Right cardiac atrium (tissue), 5 donors: Measurements from ENCODE around the gene BCAS3. TPM values are rescaled to one million over a fixed set of nuclear protein-coding genes. Genes with fewer than 3 reads are reported as not detected.

Experiments used
- ATAC-seq, 2 donors: fragments of 200-7000 bp; cut with Tn5 transposase; one replicate each; pipeline versions ENCODE4 v1.8.0 to v1.9.1; 2020; ENCODE audit warnings: moderate library complexity in 2 of 2, mild to moderate bottlenecking in 1 of 2
- DNase-seq, 3 donors: peaks; one replicate each; pipeline ENCODE4 v3.0.0-alpha.2; 2020
- H3K27ac ChIP-seq: one replicate; pipeline ENCODE4 v1.5.1; 2013; ENCODE audit warnings: mild to moderate bottlenecking, low read length, control low read depth, moderate library complexity
- H3K27me3 ChIP-seq: one replicate; pipeline ENCODE4 v1.6.1; 2013; ENCODE audit not compliant: control insufficient read depth, insufficient read depth
- H3K4me1 ChIP-seq: one replicate; pipeline ENCODE4 v1.6.1; 2013; ENCODE audit warnings: low read length; ENCODE audit not compliant: control insufficient read depth, insufficient read depth
- H3K4me3 ChIP-seq: one replicate; pipeline ENCODE4 v1.5.1; 2013; ENCODE audit warnings: low read length, control low read depth
- H3K9me3 ChIP-seq: one replicate; pipeline ENCODE4 v1.6.1; 2013; ENCODE audit warnings: low read length; ENCODE audit not compliant: control insufficient read depth
- WGBS: extraction: QIAGEN DNeasy Blood & Tissue Kit; methylation state at CpG from one replicate; pipeline ENCODE4 v1.1.7; 2013; 5-methylcytosine and 5-hydroxymethylcytosine counted together
- intact Hi-C, 4 donors: fragments of 100-400 bp; cut with DNase I; formaldehyde crosslinking; loops; one replicate each; pipeline versions ENCODE4 v1.11.0 to v1.14.0; 2022 to 2023
- polyA plus RNA-seq: library from polyadenylated mRNA; stranded (reverse); fragments of 200-250 nt; gene quantifications from one replicate; pipeline ENCODE4 v1.2.3, GENCODE V29; 2013
- total RNA-seq, 4 donors: library from RNA; stranded (reverse); fragmentation: NEBNext Ultra II Directional; extraction: Animal tissue kit (Norgen Biotek cat#: 25700); gene quantifications; one replicate each; pipeline ENCODE4 v1.2.1, GENCODE V29; 2021
- donor health status: healthy with polysubstance abuse.
- donor health status: DM: no; HTN: yes; CAD: no.
- donor health status: DM: no; HTN: no; CAD: no.
- donor health status: DM: no; HTN: yes; CAD: no; lungs with severe emphysema.
- donor health status: DM: yes; HTN: yes; CAD: no.

The BCAS3 gene
- total and polyA plus RNA-seq, 5 donors, result 6.6 to 19.6 (median 19.1) TPM

- Histone ChIP-seq H3K9me3 (no peaks in the 10 kb centered on the region), H3K4me1 (no peaks in the 10 kb centered on the region), H3K4me3 (no peak overlapping the region), H3K27me3 (no peaks in the 10 kb centered on the region), H3K27ac (no peak overlapping the region)
- 81% methylated on average over 18 of the region's 18 CpGs for WGBS
- ATAC-seq (peak in 1 of 2 donors; percentile 12), DNase-seq (peak in 1 of 3 donors; percentile 55)
- intact Hi-C loops, result no loop called here
Measured at GRCh38 chr17:61383689-61384201, 706.1 kb downstream of the BCAS3 start.

- Histone ChIP-seq H3K27me3 (no peaks in the 10 kb centered on the region), H3K4me3 (no peak overlapping the region), H3K9me3 (no peaks in the 10 kb centered on the region), H3K27ac (no peak overlapping the region), H3K4me1 (no peaks in the 10 kb centered on the region)
- no peak for DNase-seq
- peak in 1 of 2 donors; percentile 9 for ATAC-seq
- intact Hi-C loops, result no loop called here
- 78% methylated on average over 8 of the region's 8 CpGs for WGBS
Measured at GRCh38 chr17:61384354-61384691, 706.7 kb downstream of the BCAS3 start.

GRCh38 chr17:61384692-61385576 is 707.3 kb downstream of the BCAS3 start:
- no peak overlapping the region for H3K27ac ChIP-seq
- WGBS, result 94% methylated on average over 13 of the region's 13 CpGs
- H3K27me3 ChIP-seq, result no peaks in the 10 kb centered on the region
- intact Hi-C loops, result loop anchor here in 2 of 4 donors (5.0 kb wide), 1 partner anchor 383 kb away; no protein-coding TSS in a partner anchor
- no peaks in the 10 kb centered on the region for H3K4me1 ChIP-seq
- peak in 1 of 3 donors; percentile 37 for DNase-seq
- no peak overlapping the region for H3K4me3 ChIP-seq
- ATAC-seq, result no peak
- no peaks in the 10 kb centered on the region for H3K9me3 ChIP-seq

- WGBS, result 96% methylated on average over 15 of the region's 15 CpGs
- DNase-seq (no peak), ATAC-seq (no peak)
Measured at GRCh38 chr17:61385577-61386236, 708.1 kb downstream of the BCAS3 start.

GRCh38 chr17:61386251-61386650 is 708.6 kb downstream of the BCAS3 start:
- DNase-seq (no peak), ATAC-seq (no peak)
- H3K27ac ChIP-seq, result no peak overlapping the region
- intact Hi-C loops, result loop anchor here in 2 of 4 donors (5.0 kb wide), 1 partner anchor 384 kb away; no protein-coding TSS in a partner anchor
- WGBS, result 95% methylated on average over 6 of the region's 6 CpGs
- no peaks in the 10 kb centered on the region for H3K9me3 ChIP-seq
- no peaks in the 10 kb centered on the region for H3K27me3 ChIP-seq
- no peaks in the 10 kb centered on the region for H3K4me1 ChIP-seq
- H3K4me3 ChIP-seq, result no peak overlapping the region

More at GRCh38 chr17:61385577-61386236, 708.1 kb downstream of the BCAS3 start:
- Histone ChIP-seq H3K4me3 (no peak overlapping the region), H3K27ac (no peak overlapping the region), H3K9me3 (no peaks in the 10 kb centered on the region), H3K4me1 (no peaks in the 10 kb centered on the region), H3K27me3 (no peaks in the 10 kb centered on the region)
- intact Hi-C loops, result loop anchor here in 2 of 4 donors (5.0 kb wide), 1 partner anchor 383 kb away; no protein-coding TSS in a partner anchor

- Histone ChIP-seq H3K4me3 (no peak overlapping the region), H3K27me3 (no peaks in the 10 kb centered on the region), H3K9me3 (no peaks in the 10 kb centered on the region), H3K27ac (no peak overlapping the region), H3K4me1 (no peaks in the 10 kb centered on the region)
- WGBS, result 97% methylated on average over 8 of the region's 8 CpGs
- ATAC-seq, result no peak
- intact Hi-C loops, result loop anchor here in 2 of 4 donors (5.0 kb wide), 1 partner anchor 385 kb away; no protein-coding TSS in a partner anchor
- peak in 1 of 3 donors; percentile 26 for DNase-seq
Measured at GRCh38 chr17:61387011-61387410, 709.4 kb downstream of the BCAS3 start.

GRCh38 chr17:61387511-61388305 is 710.1 kb downstream of the BCAS3 start:
- Histone ChIP-seq H3K4me1 (no peaks in the 10 kb centered on the region), H3K9me3 (no peaks in the 10 kb centered on the region), H3K27me3 (no peaks in the 10 kb centered on the region), H3K4me3 (no peak overlapping the region), H3K27ac (no peak overlapping the region)
- intact Hi-C loops, result loop anchor here in 2 of 4 donors (5.0 kb wide), 1 partner anchor 385 kb away; no protein-coding TSS in a partner anchor
- 96% methylated on average over 11 of the region's 11 CpGs for WGBS
- no peak for ATAC-seq
- DNase-seq, result peak in 1 of 3 donors; percentile 12

- ATAC-seq, result no peak
Measured at GRCh38 chr17:61388561-61389356, 711.1 kb downstream of the BCAS3 start.

GRCh38 chr17:61389670-61390478 is 712.2 kb downstream of the BCAS3 start:
- Histone ChIP-seq H3K27ac (no peak overlapping the region), H3K4me1 (no peaks in the 10 kb centered on the region), H3K4me3 (no peak overlapping the region), H3K9me3 (no peaks in the 10 kb centered on the region), H3K27me3 (no peaks in the 10 kb centered on the region)
- intact Hi-C loops, result loop anchor here (5.0 to 10.0 kb wide), 5 partner anchors 135 to 665 kb away; no protein-coding TSS in a partner anchor
- peak; percentile 46 to 72 for ATAC-seq
- 22% methylated on average over 25 of the region's 25 CpGs for WGBS
- DNase-seq, result peak in 2 of 3 donors; percentile 85 to 86

More at GRCh38 chr17:61388561-61389356, 711.1 kb downstream of the BCAS3 start:
- H3K4me1 ChIP-seq, result no peaks in the 10 kb centered on the region
- H3K9me3 ChIP-seq, result no peaks in the 10 kb centered on the region
- WGBS, result 91% methylated on average over 21 of the region's 21 CpGs
- intact Hi-C loops, result loop anchor here in 2 of 4 donors (5.0 kb wide), 1 partner anchor 386 kb away; no protein-coding TSS in a partner anchor
- DNase-seq, result peak in 1 of 3 donors; percentile 20
- no peak overlapping the region for H3K4me3 ChIP-seq
- H3K27ac ChIP-seq, result no peak overlapping the region
- no peaks in the 10 kb centered on the region for H3K27me3 ChIP-seq
